ENCODE data around the gene VPS26C.
"Not testable (repeated sequence)": the region's sequence is repeated elsewhere in the genome, so short reads cannot be mapped to it uniquely, and the experiment has no call there.

Gene VPS26C

DNA sequence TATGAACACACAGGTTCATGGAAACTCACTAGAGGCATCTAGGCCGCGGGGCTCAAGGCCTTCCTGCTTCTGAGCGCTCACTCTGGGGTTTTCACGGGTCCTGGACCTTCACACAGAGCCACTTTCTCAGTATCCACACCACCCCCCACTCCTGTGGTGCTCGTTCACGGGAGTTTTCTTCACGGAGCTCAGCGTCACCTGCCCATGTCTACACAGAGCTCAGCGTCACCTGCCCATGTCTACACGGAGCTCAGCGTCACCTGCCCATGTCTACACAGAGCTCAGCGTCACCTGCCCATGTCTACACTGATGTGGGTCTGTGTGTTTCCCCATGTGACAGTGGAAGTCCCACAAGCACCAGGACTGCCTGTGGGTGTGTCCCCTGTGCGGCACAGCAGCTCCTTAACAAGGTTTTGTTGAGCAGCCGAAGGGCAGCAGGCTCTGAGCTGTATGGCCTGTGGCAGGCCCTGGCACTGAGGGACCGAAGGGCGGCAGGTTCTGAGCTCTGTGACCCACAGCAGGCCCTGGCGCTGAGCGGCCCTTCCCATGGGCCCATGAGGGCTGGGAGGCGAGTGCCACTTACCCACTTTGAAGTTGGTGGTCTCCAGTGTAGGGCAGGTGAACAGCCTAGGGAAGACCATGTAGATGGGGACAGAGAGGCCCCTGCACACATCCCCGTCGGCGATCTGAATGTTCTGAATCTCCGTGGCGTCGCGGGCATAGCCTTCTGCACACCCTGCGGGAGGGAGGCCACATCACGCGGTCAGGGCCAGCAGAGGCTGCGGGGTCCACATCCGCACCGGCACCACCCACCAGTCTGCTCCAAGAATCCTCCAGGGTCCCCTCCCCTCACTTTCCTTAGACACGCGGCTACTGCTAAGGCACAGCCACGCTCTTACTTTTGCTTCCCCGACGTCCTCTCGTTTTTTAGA, 39.8 kb downstream of the VPS26C start:
- FAIRE-seq, result no peak

DNA sequence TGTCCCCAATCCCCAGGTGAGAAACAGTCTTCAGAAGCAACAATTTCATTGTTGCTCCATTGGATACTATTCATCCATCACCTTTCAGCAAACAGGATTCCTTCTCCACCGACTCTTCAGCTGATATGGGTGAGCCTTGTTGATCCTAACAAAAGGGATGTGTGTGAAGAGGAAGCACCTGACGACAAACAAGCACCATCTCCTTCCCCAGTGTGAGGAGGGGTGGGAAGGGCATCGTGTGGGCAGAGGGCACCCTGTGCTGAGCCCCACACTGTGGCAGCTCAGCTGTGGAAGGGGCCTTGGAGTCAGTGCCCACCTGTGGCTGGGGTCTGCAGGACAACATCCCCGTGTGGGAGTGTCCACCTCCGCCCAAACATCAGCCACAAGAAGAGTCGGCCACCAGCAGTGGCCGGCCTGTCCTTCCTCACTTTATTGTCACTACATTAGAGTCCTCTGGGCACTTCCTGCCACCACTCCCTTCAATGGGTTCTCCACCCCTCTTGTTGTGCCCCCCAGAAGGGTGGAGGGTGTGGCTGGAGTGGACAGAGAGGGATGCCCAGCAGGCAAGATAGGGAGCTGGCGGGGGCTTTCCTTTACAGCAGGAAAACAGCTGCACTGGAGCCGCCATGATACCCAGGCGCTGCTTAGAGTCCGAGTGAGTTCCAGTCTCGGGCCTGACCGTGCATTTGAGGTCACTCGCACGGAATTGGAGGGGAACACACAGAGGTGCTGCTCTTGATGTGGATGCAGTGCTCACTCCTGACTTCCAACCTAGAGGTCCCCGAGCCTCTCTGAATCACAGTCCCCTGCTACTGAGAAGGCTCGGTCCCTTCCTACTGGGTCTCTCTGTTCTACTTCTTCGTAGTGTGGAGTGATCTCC, 40.9 kb downstream of the VPS26C start:
- no peak for FAIRE-seq

DNA sequence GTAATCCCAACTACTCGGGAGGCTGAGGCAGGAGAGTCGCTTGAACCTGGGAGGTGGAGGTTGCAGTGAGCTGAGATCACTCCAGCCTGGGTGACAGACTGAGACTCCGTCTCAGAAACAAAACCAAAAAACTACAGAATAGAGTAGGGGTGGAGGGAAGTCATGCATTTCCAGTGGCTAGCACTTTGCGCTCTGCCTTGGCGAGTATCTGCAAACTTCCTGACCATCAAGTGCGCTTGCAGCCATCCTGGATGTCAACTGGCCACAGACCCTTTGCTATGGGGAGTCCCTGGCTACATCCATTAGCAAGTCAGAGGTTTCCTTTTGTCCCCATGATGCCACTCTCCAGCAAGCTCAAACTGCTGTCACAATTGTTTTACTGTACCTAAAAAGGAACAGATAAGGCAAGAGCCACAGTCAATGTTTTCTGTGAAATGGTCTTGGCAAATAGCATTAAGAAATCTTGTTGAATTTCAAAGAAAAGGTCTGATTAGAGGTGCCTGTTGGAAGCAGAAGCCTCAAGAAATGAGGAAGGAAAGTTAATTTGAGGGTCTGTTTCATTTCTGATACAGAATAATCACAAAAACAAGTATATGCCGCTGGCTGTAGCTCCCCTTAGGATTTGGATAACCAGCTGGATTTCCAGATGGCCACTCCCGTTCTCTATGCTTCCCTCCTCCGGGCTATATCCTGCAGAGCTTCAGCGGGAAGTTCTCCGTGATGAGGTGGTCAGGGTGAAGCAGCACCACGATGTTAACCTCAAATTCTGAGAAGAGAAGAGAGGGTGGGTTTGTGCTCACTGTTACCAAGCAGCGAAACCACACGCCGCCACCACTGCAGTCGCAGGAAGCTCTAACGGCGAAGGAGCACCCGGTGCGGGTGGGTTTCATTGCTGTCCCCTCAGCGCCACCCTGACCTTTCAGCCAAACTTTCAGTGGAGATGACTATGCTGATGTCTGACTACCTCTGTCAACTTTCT, 42.0 kb downstream of the VPS26C start:
- FAIRE-seq, result no peak

DNA sequence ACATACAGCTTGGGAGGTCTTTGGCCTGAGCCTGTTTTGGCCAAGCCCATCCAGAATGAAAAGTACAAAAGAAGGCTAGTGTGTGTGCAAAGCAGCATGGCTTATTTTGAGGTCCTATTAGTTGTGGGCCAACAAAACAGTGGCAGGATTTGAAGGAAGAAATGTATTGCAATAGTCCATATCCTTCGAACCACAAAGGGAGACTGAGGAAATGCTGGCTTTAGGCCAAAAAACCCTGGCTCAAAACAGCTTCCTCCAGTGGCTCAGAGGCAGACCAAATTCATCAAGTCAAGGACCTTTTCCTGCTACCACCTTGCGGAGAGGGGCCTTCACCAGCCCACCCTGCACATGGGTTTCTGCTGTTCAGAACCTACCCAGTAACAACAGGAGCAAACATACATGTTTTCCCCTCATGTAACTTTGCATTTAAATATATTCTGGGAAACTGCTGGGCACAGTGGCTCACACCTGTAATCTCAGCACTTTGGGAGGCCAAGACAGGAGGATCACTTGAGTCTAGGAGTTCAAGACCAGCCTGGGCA, 43.3 kb downstream of the VPS26C start:
- FAIRE-seq, result no peak

DNA sequence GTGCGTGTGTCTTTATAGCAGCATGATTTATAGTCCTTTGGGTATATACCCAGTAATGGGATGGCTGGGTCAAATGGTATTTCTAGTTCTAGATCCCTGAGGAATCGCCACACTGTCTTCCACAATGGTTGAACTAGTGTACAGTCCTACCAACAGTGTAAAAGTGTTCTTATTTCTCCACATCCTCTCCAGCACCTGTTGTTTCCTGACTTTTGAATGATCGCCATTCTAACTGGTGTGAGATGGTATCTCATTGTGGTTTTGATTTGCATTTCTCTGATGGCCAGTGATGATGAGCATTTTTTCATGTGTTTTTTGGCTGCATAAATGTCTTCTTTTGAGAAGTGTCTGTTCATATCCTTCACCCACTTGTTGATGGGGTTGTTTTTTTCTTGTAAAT, 44.9 kb downstream of the VPS26C start:
- FAIRE-seq, result not testable (repeated sequence)

DNA sequence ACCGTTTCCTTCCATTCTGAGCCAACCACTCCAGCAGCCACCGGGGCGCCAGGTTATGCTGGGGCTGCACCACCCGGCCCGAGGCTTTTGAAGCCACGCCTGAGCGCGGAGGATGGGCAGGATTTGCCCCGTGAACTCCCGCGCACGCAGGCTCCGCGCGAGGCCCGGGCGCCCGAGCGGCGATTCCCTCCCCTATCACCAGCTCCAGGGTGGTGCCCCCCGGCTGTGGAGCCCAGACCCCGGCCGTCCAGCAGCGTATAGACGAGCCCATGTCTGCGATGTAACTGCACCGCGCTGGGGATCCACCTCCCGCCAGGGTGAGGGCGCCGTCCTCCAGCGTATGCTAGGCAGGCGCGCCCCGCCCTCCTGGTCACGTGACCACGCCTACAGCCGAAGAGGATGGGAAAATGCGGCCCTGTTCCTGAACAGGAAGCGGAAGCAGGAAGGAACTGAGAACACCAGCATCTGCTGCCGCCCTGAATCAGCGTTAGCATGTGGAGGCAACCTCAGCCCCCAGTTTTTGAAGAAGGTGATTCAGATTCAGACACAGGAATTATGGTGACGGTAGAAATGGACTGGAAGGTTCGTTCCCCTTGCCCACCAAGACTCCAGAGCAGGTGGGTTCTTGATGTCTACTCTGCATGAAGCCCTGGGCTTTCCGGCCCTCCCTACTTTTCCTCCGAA, 46.0 kb downstream of the VPS26C start:
- FAIRE-seq, result no peak

DNA sequence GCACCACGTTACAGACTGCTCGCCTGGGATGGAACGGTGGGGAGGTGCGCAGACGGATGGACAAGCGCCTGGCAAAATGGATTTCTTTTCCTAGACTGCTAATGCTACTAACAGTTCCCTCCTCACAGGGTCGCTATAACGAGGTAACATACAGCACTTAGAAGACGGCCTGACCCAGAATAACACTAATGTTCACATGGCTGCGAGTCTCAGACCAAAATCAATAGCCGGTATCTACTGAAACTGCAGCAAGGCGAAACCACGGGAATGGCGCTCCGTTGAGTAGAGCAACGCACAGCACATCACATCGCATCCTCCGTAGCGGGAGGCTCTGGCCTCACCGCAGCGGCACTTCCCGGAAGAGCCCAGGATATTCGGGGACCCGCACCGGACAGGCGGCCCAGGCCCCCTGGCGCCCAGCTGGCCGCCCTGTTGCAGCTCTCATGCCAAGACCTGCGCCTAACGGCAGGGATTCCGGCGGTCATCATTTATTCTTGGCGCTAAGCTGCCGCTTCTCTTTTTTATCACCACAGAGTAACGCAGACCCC, 46.6 kb downstream of the VPS26C start:
- no peak for FAIRE-seq

DNA sequence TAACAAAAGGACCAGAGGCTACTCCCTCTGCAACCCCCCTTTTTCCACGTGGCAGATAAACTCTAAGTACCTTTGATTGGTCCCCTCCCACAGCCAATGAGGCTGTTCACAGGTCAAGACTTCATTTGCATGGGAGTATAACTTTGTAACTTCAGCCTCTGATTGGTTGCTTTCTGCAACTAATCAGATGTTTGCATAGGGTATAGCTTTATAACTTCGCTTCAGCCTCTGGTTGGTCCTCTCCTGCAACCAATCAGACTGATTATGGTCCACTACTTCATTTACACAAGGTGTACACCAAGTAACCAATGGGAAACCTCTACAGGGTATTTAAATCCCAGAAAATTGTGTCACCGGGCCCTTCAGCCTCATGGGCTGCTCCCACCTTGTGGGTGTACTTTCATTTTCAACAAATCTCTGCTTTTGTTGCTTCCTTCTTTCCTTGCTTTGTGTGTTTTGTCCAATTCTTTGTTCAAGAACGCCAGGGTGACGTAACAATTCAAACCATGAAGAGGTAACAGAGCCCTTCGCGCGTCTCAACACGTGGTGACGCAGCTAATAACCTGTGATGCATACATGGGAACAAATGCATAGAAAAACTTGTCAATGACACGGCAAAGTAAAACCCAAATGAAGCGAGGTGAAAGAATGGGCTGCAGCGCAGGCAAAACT, 47.2 kb downstream of the VPS26C start:
- FAIRE-seq, result no peak

DNA sequence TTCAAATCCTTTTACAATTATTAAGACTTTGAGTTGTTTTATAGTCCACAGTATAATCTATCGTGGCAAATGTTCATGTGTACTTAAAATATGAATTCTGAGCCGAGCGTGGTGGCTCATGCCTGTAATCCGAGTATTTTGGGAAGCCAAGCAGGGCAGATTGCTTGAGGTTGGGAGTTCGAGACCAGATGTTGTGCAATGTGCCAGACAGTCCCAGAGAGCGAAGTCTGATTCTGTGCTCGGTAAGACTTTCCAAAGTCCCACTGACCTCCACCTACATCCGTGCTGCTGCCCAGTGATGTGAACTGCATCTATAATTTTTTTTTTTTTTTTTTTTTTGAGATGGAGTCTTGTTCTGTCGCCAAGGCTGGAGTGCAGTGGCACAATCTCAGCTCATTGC, 52.2 kb downstream of the VPS26C start:
- FAIRE-seq, result no peak

DNA sequence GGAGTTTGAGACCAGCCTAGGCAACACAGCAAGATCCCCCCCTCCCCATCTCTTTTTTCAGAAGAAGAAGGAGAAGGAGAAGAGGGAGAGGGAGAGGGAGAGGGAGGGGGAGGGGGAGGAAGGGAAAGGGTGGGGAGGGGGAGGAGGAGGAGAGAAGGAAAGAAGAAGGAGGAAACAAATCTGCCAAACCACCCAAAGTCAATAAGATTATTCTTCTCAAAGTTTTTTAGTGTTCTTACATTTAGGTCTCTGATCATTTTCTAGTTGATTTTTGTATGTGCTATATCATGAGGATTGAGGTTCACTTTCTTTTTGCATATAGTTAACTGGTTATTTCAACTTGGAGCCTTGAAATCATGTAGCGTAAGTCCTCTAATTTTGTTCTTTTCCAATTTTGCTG, 56.3 kb downstream of the VPS26C start:
- FAIRE-seq, result no peak

DNA sequence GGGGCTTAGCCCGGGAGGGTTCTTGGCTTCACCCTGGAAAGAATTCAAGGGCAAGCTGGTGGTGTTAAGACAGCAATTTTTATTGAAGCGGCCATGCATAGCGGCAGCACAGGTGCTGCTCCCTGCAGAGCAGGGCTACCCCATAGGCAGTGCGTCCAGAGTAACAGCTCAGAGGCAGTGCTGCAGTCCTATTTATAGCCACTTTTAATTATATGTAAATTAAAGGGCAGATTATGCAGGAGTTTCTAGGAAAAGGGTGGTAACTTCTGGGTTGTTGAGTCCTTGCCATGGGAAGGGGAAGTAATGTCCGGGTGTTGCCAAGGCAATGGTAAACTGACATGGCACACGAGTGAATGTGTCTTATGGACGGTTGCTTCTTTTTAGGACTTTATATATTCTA, 57.0 kb downstream of the VPS26C start:
- FAIRE-seq, result no peak

DNA sequence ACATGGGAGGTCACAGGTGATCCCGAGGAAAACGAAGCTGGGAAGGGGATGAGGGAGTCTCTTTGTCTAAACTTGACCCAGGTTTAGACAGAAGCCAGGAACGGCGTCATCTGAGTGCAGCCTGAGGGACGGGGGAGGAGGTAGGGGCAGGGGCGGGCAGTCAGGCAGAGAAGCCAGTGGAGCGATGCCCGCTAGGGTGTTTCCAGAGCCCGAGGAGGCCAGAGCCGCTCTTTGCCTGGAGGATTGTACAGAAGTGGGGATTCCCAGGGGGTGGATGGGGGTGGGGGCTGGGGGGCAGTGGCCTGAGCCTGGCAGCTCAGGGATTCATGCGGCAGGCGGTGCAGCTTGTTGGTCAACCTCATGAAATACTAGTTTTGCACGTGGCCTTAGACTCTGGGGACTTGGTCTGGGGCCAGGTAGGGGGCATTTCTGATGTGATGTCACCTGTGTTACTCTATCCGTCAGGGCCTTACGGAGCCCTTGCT, 58.4 kb downstream of the VPS26C start:
- no peak for FAIRE-seq

DNA sequence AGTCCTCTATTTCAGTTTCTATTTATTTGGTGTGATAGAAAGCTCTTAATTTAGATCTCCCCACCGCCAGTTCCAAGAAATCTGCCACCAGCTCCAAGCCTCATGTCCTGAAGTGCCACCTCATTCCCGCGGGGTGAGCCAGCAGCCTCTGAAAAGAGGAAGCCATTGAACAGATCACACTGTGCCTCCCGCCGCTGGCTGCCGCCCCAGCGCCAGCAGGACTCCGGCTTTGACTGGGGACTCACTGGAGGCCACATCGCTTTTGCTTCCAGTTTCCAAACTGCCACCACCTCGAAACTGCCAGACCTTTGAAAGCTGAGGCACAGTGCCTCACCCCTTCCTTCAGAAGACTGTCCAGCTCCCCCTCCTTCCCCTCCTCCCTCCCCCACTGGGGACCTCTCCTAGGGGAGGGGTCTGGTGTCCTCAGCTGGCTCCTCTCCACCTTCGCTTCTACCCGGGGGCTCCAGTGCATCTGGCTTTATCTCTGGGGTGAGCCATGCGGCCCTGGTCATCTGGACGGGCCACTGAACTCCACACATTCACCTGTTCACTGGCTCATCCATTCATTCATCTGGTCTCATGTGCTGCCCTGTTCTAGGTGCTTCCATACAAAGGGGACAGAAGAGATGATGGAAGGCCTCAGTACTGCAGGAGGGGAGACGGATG, 58.9 kb downstream of the VPS26C start:
- no peak for FAIRE-seq

DNA sequence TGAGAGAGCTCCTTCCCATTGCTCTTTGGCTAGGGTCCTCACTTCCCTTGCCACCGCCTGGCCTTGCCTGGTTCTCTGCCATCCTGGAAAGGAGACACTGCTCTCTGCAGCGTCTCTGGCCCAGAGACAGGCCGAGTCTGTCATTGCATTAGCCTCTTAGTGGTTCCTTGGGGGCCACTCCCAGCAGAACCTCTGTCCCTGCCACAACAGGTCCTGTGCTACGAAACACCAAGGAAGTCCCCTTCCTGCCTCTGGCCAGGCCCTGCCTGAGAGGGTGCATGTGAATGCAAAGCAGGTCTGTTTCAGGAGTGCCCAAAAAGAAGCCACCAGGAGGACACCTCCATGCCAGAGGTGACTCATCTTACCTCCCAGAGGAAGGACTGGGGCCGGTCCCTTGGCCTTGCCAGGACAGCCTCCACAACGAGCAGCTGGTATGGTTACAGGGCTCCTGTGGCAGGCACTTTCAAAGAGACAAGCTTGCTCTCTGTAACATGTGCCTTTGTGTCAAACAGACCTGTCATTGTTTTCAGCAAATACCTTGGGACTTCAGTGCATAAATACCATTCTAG, 59.6 kb downstream of the VPS26C start:
- FAIRE-seq, result no peak

DNA sequence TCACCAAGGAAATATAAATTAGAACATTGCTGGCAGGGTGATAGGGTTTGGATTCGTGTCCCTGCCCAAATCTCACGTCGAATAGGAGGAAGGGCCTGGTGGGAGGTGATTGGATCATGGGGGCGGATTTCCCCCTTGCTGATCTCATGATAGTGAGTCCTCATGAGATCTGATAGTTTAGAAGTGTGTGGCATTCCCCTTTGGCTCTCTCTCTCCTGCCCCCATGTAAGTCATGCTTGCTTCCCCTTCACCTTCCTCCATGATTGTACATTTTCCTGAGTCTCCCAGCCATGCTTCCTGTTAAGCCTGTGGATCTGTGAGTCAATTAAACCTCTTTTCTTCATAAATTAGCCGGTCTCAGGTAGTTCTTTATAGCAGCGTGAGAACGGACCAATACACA, 60.6 kb downstream of the VPS26C start:
- no peak for FAIRE-seq

DNA sequence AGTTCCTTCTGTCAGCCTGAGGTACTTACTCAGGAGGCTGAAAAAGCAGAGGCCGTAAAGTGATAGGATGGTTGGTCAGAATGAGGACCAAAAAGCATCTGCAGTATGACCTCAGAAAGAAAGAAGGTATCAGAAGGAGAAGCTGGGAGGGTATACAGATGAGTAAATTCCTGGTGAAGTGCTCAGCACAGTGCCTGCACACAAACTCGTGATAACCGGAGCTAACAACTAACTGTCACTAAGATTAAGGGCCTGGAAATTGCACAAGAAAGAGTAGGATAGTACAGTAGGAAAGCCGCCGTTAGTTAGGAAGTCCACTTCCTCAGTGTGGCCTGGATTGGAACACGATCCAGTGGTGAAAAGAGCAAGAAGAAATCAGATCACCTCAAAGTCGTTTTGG, 62.6 kb downstream of the VPS26C start:
- FAIRE-seq, result no peak

DNA sequence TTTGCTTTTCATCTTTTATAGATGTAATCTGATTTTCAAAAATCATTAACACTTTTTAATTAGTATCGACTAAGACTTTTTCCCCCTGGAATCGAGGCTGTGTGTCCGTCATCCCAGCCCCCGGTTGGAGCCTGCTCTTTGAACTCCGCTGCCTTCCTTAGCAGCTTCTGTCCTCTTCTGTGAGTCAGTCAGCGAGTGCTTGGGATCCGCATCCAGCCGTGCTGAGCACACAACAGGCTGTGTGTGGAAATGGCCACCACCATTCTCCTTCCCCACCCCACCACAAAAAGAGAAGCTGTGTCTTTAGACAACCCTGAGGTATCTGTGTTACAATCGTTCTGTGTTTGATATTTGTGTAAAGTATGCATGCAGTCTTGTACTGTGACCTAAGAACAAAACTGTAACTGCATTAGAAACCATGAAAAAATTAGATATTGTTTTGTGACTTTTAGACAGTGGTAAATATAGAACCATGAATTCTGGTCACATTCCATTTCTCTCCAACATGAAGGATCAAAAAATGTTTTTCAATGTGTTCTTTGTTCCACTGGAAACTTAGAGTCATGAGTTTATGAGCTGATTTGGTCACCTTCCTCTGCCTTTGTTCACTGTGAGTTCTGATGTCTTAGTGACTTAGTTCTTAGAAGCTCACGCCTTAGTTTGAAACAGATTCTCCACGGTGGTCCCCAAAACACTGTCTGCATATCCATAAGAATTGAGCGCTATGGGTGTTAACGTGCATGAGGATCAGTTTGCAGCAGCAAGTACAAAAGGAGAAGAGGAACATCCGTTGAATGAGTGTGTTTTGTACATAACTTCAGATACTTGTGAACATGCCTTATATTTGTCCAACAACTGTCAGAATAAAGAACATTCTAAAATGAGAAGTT, 64.7 kb downstream of the VPS26C start:
- no peak for FAIRE-seq

DNA sequence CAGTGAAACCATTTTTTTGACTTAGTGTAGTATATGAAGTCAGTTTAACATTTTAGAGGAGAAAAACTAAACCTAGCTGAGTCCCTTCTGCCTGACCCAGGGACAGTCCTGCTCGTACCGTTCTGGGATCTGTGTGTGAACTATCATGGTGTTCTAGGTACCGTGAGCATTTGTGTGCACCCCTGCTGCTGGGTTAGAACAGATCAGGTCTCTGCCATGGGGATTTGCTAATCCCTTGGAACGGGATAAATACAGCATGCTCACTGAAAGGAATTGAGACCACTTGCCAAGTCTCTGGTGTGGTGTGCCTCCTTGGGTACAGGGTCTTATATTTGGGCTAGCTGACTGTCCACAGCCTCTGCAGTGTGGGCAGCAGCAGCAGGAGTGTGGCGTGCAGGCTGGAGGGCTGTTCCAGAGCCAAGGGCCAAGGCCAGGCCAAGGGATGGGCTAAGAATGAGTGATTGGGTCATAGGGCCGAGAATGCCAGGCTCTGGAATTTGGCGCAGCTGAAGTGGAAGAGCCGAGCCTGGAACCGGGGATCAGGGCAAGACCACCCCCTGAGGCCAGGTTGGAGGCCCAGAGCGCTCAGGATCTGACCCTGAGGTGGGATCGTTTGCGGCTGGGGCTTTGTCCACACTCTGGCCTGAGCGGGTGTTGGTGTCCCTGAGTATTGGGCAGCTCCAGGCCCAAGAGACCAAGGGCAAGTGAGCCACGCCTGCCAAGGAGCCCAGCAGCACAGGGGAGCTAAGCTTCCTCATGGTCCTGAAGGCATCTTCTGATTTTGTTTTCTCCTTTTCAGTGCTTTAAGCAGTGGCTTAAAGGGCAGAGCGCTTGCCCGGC, 66.3 kb downstream of the VPS26C start:
- FAIRE-seq, result no peak
